Left lung (tissue), 10 donors: ENCODE data around the gene JAM3. TPM values are rescaled to one million over a fixed set of nuclear protein-coding genes. Genes with fewer than 3 reads are reported as not detected.
"Not testable (repeated sequence)": the region's sequence is repeated elsewhere in the genome, so short reads cannot be mapped to it uniquely, and the experiment has no call there.

Experiments
- ATAC-seq: fragments of 200-7000 bp; cut with Tn5 transposase; one replicate; pipeline ENCODE4 v1.9.1; 2020; ENCODE audit warnings: moderate library complexity
- DNase-seq, 4 donors: peaks; one replicate each; pipeline ENCODE4 v3.0.0-alpha.2; 2013 to 2020
- H3K27ac ChIP-seq, 2 donors: fragments of 200-600 bp; sonication (generic) in 1 of 2; one replicate each; pipeline versions ENCODE4 v1.5.0 to v1.8.0; 2020 to 2021
- H3K27me3 ChIP-seq, 2 donors: fragments of 200-600 bp; sonication (generic) in 1 of 2; one replicate each; pipeline versions ENCODE4 v1.5.0 to v1.8.0; 2020 to 2021
- H3K36me3 ChIP-seq, 2 donors: fragments of 200-600 bp; sonication (generic) in 1 of 2; one replicate each; pipeline versions ENCODE4 v1.5.0 to v1.8.0; 2020 to 2021
- H3K4me1 ChIP-seq, 2 donors: fragments of 200-600 bp; one replicate each; pipeline ENCODE4 v1.8.0; 2021
- H3K4me3 ChIP-seq, 2 donors: fragments of 200-600 bp; sonication (generic) in 1 of 2; one replicate each; pipeline versions ENCODE4 v1.5.0 to v1.8.0; 2020 to 2021; ENCODE audit warnings: mild to moderate bottlenecking in 1 of 2
- H3K9me3 ChIP-seq, 2 donors: fragments of 200-600 bp; sonication (generic) in 1 of 2; one replicate each; pipeline versions ENCODE4 v1.5.0 to v1.8.0; 2020 to 2021
- CTCF ChIP-seq, 2 donors: fragments of 200-600 bp; sonication (generic) in 1 of 2; IDR thresholded peaks; one replicate each; pipeline versions ENCODE4 v1.5.0 to v1.8.0; 2021; ENCODE audit warnings: antibody characterized with exemption in 2 of 2
- intact Hi-C, 2 donors: fragments of 100-400 bp; cut with DNase I; formaldehyde crosslinking; loops; one replicate each; pipeline versions ENCODE4 v1.11.2 to v1.14.2; 2022
- polyA plus RNA-seq, 6 donors: library from polyadenylated mRNA; unstranded; fragments of 120-200 nt; gene quantifications; one replicate each; pipeline ENCODE4 v1.2.1, GENCODE V29; 2013; ENCODE audit not compliant: insufficient read length in 6 of 6
- total RNA-seq, 2 donors: library from RNA; stranded (reverse); fragmentation: NEBNext Ultra II Directional; extraction: Animal tissue kit (Norgen Biotek cat#: 25700); gene quantifications; one replicate each; pipeline ENCODE4 v1.2.1, GENCODE V29; 2021
- donor health status: DM: no; HTN: yes; CAD: no.
- donor health status: DM: no; HTN: no; CAD: no.

JAM3 gene
- total and polyA plus RNA-seq, 8 donors, result 29.4 to 85.4 (median 73.0) TPM

GRCh38 chr11:134101282-134101681, 32.4 kb downstream of the JAM3 start:
- H3K27me3 ChIP-seq, result no peaks in the 10 kb centered on the region
- no peak overlapping the region for H3K27ac ChIP-seq
- DNase-seq, result no peak
- ATAC-seq, result no peak
- intact Hi-C loops, result no loop called here
- no peak overlapping the region for H3K4me3 ChIP-seq
- no peak for TF ChIP-seq CTCF (IDR thresholded peaks at IDR 0.05)
- H3K9me3 ChIP-seq, result no peaks in the 10 kb centered on the region
- no peaks in the 10 kb centered on the region for H3K4me1 ChIP-seq
- no peaks in the 10 kb centered on the region for H3K36me3 ChIP-seq

- H3K36me3 ChIP-seq, result no peaks in the 10 kb centered on the region
- no peaks in the 10 kb centered on the region for H3K27me3 ChIP-seq
- DNase-seq, result no peak
- ATAC-seq, result no peak
- no peak overlapping the region for H3K27ac ChIP-seq
- intact Hi-C loops, result no loop called here
- peaks cover 0 to 17% of the 10 kb centered on the region in 2 donors for H3K9me3 ChIP-seq
- TF ChIP-seq CTCF (IDR thresholded peaks at IDR 0.05), result no peak
- no peaks in the 10 kb centered on the region for H3K4me1 ChIP-seq
- H3K4me3 ChIP-seq, result no peak overlapping the region
These were observed 41.5 kb downstream of the JAM3 start for GRCh38 chr11:134110252-134110815.

- H3K27ac ChIP-seq, intact Hi-C loops, H3K27me3 ChIP-seq, DNase-seq, H3K9me3 ChIP-seq, H3K4me1 ChIP-seq, H3K36me3 ChIP-seq, ATAC-seq, H3K4me3 ChIP-seq: not testable (repeated sequence)
These were observed 44.9 kb downstream of the JAM3 start for GRCh38 chr11:134113787-134114186.

- intact Hi-C loops, result no loop called here
- no peaks in the 10 kb centered on the region for H3K9me3 ChIP-seq
- H3K27ac ChIP-seq, result no peak overlapping the region
- ATAC-seq (no peak), DNase-seq (no peak)
- no peaks in the 10 kb centered on the region for H3K36me3 ChIP-seq
- no peaks in the 10 kb centered on the region for H3K27me3 ChIP-seq
- no peak overlapping the region for H3K4me3 ChIP-seq
- no peak for TF ChIP-seq CTCF (IDR thresholded peaks at IDR 0.05)
- peaks cover 0 to 5% of the 10 kb centered on the region in 2 donors for H3K4me1 ChIP-seq
These were observed 47.3 kb downstream of the JAM3 start for GRCh38 chr11:134116210-134116609.

GRCh38 chr11:134118006-134118405, 49.1 kb downstream of the JAM3 start:
- H3K27ac ChIP-seq, result no peak overlapping the region
- intact Hi-C loops, result no loop called here
- peaks cover 3 to 5% of the 10 kb centered on the region in 2 donors for H3K4me1 ChIP-seq
- no peaks in the 10 kb centered on the region for H3K9me3 ChIP-seq
- H3K36me3 ChIP-seq, result no peaks in the 10 kb centered on the region
- no peak for TF ChIP-seq CTCF (IDR thresholded peaks at IDR 0.05)
- ATAC-seq (no peak), DNase-seq (no peak)
- peaks cover 0 to 6% of the 10 kb centered on the region in 2 donors for H3K27me3 ChIP-seq
- H3K4me3 ChIP-seq, result no peak overlapping the region

GRCh38 chr11:134119094-134119493, 50.2 kb downstream of the JAM3 start:
- Histone ChIP-seq H3K27ac (no peak overlapping the region), H3K27me3 (peaks cover 0 to 16% of the 10 kb centered on the region in 2 donors), H3K9me3 (no peaks in the 10 kb centered on the region), H3K36me3 (no peaks in the 10 kb centered on the region), H3K4me1 (peaks cover 3 to 5% of the 10 kb centered on the region in 2 donors), H3K4me3 (no peak overlapping the region)
- ATAC-seq (no peak), DNase-seq (no peak)
- TF ChIP-seq CTCF (IDR thresholded peaks at IDR 0.05), result no peak
- intact Hi-C loops, result no loop called here
